HG02623 (cell line): ENCODE data around the gene PTDSS2.
"Not testable (repeated sequence)": the region's sequence is repeated elsewhere in the genome, so short reads cannot be mapped to it uniquely, and the experiment has no call there.

ENCODE experiments used
- ATAC-seq: cut with Tn5 transposase; IDR thresholded peaks from one replicate; pipeline ENCODE4 v1.9.1; 2021; ENCODE audit warnings: moderate library complexity; ENCODE audit not compliant: unreplicated experiment

The PTDSS2 gene

DNA sequence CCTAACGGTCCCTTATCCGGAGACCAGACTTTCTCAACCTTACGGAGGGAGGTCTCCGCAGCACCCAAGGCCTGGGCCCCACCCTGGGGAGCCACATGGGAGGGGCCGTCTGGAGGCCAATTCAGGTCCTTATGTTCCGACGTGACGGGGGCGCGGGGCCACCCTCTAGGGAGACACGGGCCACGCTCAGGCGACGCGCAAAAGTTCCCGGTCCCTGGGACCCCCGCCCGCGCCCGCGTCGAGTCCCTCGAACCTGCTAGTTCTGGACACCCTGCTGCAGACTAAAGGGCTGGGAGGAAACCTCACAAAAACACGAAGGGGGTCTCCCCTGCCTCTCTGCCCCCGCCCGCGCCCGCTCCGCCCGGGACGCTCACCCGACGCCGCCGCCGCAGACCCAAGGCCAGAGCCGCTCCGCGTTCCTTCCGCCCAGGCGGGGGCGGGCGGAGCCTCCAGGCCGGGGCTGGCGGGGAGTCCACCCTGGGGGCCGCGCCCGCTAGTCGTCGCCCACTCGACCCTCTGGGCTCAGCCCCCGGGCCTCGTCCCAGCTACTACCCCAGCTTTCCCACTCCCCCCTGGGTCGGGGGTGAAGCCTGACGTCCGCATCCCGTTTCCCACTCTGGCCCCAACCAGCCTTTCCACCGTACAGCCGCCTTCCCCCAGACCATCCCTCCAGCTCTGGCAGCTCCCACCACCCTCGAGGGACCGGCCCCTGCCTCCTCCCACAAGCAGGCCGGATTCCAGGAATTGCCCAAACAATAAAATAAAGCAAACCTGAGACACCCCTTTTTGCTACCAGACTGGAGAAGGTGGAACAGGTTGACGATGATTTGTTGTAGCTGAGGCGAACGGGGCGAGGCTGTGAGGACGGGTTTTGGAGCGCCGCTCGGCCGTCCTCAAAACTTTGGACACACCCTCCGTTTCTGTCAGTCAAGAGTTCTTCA is 54.2 kb downstream of the PTDSS2 start:
- no peak for ATAC-seq

- ATAC-seq = no peak
These were observed 54.9 kb downstream of the PTDSS2 start for GRCh38 chr11:504994-505344.

- peak; percentile 62 for ATAC-seq
These were observed 56.3 kb downstream of the PTDSS2 start for GRCh38 chr11:506238-506994.

DNA sequence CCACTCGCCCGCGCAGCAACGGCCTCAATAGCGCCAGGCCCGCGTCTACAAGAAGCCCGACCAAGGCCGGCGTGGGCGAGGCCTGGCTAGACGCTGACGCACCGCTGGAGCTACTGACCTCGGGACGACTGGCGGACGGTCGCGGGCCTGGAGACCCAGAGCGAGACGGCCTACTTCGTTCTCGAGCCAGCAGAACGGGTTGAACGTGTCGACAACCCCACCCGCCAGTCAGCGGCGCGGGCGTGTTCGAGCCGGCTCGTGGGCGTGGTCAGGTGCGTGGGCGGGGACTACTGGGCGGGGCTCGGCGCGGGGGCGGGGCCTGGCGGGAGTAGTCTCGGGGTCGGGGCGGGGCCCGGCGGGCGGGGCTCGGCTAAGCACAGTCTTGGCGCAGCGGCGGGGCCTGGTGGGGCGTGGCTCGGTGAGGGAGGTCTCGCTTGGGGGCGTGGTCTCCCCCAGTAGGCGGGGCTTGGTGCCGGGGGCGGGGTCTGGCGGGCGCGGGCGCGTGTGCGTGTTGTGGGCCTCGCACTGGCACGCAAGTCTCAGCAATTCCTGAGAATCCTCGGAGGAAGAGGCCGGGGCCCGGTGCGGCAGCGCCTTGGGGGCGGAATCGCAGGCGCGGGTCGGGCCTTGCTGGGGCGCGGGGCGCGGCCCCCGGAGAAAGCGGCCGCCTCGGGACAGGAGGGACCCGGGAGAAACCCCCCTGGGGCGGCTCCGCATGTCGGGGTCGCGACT is 57.1 kb downstream of the PTDSS2 start, which contains the start of gene RNH1:
TSS of gene RNH1 (minus strand) at position 248 of the 732 bp plus-strand sequence. CDS start 5,080 bp downstream, outside the sequence.
- ATAC-seq = peak; percentile 47

- no peak for ATAC-seq
These were observed 57.8 kb downstream of the PTDSS2 start for GRCh38 chr11:507727-508515.

DNA sequence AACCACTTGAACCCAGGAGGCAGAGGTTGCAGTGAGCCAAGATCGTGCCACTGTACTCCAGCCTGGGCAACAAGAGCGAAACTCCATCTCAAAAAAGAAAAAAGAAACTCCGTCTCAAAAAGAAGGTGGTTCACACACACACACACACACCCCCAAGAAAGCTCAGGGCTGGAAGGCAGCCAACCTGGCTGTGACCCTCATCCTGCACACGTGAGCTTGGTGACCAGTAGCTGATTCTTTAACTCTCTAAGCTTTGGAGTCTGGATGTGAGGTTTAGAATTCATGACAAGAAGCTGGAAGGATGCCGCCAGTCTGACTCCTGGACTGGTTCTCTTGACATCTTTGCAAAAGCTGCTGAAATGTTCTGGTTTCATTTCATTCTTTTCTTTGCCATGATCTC is 58.9 kb downstream of the PTDSS2 start:
- no peak for ATAC-seq

GRCh38 chr11:512761-513595 is 62.9 kb downstream of the PTDSS2 start:
- ATAC-seq = no peak

GRCh38 chr11:514606-515005 is 64.5 kb downstream of the PTDSS2 start:
- no peak for ATAC-seq

DNA sequence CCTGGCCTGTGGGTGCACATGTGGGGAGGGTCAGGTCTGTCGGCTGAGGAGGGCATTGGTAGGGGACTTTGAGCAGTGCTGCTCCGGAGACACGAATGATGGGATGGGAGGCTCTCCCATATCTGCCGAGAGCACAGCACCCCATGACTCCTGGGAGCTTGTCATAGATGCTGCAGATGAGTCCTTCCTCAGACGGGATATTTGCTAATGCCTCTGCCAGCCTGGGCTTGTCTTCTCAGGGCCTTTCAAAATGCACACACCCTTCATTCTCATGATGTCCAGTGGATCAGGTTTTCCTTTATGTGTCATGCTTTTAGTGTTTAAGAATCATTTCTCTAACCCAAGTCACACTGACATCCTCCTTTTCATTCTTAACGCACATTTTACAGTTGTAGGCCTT is 65.1 kb downstream of the PTDSS2 start:
- ATAC-seq = no peak

DNA sequence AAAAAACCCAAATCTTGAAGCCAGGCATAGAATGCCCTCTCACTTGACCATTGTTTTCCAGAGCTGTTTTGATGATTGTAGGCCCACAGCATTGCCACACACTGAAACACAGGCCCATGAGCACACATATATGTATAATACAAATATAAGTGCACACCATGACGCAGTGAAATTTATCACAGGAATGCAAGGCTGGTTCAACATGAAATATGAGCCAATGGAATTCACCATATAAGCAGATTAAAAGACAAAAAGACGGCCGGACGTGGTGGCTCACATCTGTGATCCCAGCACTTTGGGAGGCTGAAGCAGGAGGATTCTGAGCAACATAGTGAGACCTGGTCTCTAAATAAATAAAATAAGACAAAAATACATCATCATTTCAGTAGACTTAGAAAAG is 66.3 kb downstream of the PTDSS2 start:
- ATAC-seq = no peak

GRCh38 chr11:516918-517685 is 67.0 kb downstream of the PTDSS2 start:
- not testable (repeated sequence) for ATAC-seq

DNA sequence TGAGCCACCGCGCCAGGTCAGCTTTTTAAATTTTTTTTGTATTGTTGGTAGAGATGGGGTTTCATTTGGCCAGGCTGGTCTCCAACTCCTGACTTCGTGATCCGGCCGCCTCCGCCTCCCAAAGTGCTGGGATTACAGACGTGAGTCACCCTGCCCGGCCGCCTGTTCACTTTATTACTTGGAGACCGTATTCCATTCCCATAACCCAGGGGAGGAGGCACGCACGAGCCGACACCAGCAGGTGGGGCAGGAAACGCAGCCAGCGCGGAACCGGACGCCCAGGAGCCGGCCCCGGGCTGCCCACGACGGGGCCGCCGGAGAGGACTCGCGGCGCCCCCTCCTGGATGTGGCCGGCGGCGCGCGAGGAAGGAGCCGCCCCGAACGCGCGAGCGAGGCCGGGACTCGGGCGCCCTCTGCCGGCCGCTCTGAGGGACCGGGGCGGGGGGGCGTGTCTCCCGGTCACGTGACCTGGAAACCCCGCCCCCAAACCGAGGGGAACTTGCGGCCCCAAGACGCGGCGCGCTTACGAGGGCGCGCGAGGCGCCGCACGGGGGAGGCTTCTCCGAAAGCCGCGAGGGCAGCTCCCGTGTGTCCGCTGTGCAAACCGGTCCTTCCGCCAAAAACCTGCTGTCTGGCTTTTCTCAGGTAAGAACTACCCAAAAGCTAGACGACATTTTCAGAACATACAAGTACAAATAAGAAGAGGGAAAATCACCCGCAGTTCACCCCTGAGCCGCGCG is 68.6 kb downstream of the PTDSS2 start:
- ATAC-seq = peak; percentile 68

DNA sequence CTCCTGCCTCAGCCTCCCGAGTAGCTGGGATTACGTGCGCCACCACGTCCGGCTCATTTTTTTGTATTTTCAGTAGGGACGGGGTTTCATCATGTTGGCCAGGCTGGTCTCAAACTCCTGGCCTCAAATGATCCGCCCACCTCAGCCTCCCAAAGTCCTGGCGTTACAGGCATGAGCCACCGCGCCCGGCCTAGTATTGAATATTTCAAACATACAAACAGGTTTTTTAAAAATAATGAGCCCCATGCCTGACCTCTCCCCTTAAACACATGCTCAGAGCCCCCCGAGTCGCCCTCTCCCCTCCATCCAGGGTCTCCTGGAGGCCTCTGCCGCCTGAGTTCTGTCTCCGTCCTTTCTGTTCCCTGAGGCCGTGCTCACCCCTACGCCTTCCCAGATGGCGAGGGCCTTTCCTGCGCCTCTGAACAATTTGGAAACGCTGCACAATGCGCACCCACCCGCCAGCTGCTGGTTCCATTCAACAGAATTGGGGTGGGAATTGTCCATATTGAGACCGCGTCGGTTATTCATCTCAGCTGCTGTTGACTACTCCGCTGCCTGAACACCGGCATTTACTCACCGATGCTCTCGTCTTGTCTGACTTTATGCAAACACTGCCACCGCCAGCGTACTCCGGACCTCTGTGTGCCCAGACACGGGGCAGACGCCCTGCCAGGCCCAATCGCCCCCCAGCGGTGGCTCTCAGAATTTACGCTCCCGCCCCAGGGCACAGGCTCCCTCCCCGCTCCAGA is 70.5 kb downstream of the PTDSS2 start:
- no peak for ATAC-seq

GRCh38 chr11:521177-521688 is 71.2 kb downstream of the PTDSS2 start:
- ATAC-seq = no peak

- ATAC-seq = no peak
These were observed 76.1 kb downstream of the PTDSS2 start for GRCh38 chr11:526192-526591.

DNA sequence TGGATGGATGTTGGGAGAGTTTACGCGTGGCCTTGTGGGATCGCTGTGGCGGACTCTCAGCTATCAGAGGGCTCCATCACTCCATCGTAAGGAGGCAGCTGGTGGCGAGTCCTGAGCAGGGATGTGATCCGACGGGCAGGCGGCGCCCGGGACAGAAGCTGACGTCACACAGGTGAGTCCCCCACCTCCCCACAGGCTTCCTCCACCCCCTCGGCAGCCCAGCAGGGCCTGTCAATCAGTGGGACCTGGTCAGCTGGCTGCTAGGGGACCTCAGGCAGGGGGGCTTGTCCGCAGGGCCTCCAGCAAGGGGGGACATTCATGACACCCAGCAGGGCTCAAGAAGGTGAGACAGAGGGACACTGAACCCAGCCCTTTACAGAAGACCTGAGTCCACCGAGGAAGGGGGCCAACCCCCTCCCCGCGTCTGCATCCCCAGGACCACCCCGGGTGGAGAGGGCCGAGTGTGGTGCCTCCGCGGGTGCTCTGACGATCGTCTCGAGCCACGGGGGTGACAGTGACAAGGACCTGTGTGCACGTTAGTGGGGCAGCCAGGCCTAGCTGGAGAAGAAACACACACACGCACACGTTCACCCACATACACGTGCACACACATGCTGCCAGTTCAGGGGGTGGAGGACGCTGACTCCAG is 78.2 kb downstream of the PTDSS2 start:
- ATAC-seq = no peak
